ENCODE results near the gene TLNRD1.
A peak's percentile ranks its signal among the peaks of the same experiment; 100 is the strongest.

TLNRD1 gene

DNA sequence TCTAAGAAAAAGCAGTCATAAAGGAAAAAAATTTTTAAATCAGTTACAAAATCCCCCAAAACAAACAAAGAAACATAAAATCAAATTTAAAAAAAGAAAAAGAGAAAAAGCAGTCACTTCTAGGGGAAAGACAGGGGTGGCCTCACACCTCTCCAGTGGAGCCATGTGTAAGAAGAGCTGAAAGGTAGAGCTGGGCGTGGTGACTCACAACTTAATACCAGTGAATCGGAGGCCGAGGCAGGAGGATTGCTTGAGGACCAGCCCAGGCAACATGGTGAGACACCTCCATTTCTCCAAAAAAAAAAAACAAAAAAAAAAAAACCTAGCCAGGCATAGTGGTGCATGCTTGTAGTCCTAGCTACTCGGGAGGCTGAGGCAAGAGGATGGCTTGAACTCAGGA lies 25.8 kb upstream of the TLNRD1 start:
- Histone ChIP-seq H3K27ac (ENCODE audit: low read length) (no peak overlapping the region), H4K20me1 (ENCODE audit: insufficient read depth, low read length) (peaks cover 7% of the 10 kb centered on the region; the same call in 1 of the 2 replicates), H3K27me3 (replicated peaks; ENCODE audit: insufficient read depth, low read length) (no peaks in the 10 kb centered on the region), H3K79me2 (ENCODE audit: low read length) (peaks cover 48% of the 10 kb centered on the region), H3K4me2 (ENCODE audit: low read depth, low read length) (no peak overlapping the region), H3F3A (ENCODE audit: insufficient read depth, low read length) (no peaks in the 10 kb centered on the region; the same call in 1 of the 2 replicates), H3K9me3 (replicated peaks; ENCODE audit: insufficient read depth, low read length) (no peaks in the 10 kb centered on the region), H2AFZ (ENCODE audit: low read length) (no peak overlapping the region), H3K36me3 (replicated peaks; ENCODE audit: insufficient read depth, low read length) (peaks cover 4% of the 10 kb centered on the region; the same call in 1 of the 2 replicates), H3K4me1 (ENCODE audit: low read length) (no peaks in the 10 kb centered on the region), H3K4me3 (ENCODE audit: low read length) (no peak overlapping the region), H3K9ac (ENCODE audit: low read length) (no peak overlapping the region), H3K9me2 (replicated peaks; ENCODE audit: insufficient read depth, low read length) (no peaks in the 10 kb centered on the region)
- no peak for DNase-seq
- TF ChIP-seq EZH2 (optimal IDR thresholded peaks at IDR 0.05; ENCODE audit: low read depth, low read length) = no peak
- TF ChIP-seq EZH2phosphoT487 (IDR thresholded peaks at IDR 0.05; ENCODE audit: low read length) = no peak
- TF ChIP-seq, protein P1, sequence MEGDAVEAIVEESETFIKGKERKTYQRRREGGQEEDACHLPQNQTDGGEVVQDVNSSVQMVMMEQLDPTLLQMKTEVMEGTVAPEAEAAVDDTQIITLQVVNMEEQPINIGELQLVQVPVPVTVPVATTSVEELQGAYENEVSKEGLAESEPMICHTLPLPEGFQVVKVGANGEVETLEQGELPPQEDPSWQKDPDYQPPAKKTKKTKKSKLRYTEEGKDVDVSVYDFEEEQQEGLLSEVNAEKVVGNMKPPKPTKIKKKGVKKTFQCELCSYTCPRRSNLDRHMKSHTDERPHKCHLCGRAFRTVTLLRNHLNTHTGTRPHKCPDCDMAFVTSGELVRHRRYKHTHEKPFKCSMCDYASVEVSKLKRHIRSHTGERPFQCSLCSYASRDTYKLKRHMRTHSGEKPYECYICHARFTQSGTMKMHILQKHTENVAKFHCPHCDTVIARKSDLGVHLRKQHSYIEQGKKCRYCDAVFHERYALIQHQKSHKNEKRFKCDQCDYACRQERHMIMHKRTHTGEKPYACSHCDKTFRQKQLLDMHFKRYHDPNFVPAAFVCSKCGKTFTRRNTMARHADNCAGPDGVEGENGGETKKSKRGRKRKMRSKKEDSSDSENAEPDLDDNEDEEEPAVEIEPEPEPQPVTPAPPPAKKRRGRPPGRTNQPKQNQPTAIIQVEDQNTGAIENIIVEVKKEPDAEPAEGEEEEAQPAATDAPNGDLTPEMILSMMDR (IDR thresholded peaks at IDR 0.05; ENCODE audit: low read length) = no peak

DNA sequence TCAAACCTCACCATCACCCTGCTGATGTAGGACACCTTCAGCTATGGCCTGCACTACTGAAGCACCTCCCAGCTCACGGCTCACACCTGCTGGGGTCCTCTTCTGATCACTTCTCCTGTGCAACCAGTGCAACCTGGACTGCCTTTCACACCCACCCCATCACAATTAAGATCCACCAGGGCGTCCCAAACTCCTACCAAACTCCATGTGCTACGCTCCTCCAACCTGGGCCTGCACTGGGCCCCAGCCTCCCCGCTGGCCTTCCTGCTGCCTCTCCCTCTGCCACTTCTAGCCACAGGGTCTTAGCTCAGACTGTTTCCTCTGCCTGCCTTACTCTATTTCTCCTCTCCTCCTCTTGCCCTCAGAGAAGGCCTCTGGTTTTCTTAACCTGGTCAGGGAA lies 23.9 kb upstream of the TLNRD1 start:
- Histone ChIP-seq H3K27me3 (replicated peaks; ENCODE audit: insufficient read depth, low read length) (no peaks in the 10 kb centered on the region), H4K20me1 (ENCODE audit: insufficient read depth, low read length) (peaks cover 7% of the 10 kb centered on the region; the same call in 1 of the 2 replicates), H3K4me2 (ENCODE audit: low read depth, low read length) (no peak overlapping the region), H3K9me3 (replicated peaks; ENCODE audit: insufficient read depth, low read length) (no peaks in the 10 kb centered on the region), H3K36me3 (replicated peaks; ENCODE audit: insufficient read depth, low read length) (peaks cover 8% of the 10 kb centered on the region; the same call in 1 of the 2 replicates), H3K79me2 (ENCODE audit: low read length) (peaks cover 56% of the 10 kb centered on the region), H3K4me1 (ENCODE audit: low read length) (no peaks in the 10 kb centered on the region), H3F3A (ENCODE audit: insufficient read depth, low read length) (no peaks in the 10 kb centered on the region), H3K9ac (ENCODE audit: low read length) (no peak overlapping the region), H3K27ac (ENCODE audit: low read length) (no peak overlapping the region), H2AFZ (ENCODE audit: low read length) (no peak overlapping the region), H3K9me2 (replicated peaks; ENCODE audit: insufficient read depth, low read length) (no peaks in the 10 kb centered on the region), H3K4me3 (ENCODE audit: low read length) (no peak overlapping the region)
- TF ChIP-seq, protein P1 (IDR thresholded peaks at IDR 0.05; ENCODE audit: low read length) = no peak
- TF ChIP-seq EZH2phosphoT487 (IDR thresholded peaks at IDR 0.05; ENCODE audit: low read length) (no peak), EZH2 (optimal IDR thresholded peaks at IDR 0.05; ENCODE audit: low read depth, low read length) (no peak)
- no peak for DNase-seq

DNA sequence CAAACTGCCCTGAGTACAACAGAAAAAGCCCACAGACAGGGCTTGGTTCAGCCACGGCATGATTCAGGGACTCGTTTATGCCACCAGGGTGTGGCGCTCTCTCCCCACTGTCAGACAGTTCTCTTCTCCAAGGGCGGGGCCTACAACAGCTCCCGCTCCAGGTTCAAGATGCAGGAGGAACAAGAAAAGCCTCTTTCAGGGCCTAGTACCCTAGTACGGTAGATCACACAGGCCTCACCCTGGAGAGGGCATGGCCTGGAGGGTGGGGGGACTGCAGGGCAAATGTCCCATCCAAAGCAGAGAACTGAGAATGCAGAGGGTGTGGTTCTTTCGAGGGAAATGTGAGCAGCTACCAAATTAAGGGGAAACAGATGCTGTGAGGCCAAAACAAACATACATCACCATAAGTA lies 23.1 kb upstream of the TLNRD1 start:
- H3K27ac ChIP-seq (ENCODE audit: low read length) = no peak overlapping the region

More for the DNA sequence above, 23.1 kb upstream of the TLNRD1 start:
- H3F3A ChIP-seq (ENCODE audit: insufficient read depth, low read length) = no peaks in the 10 kb centered on the region
- H3K4me2 ChIP-seq (ENCODE audit: low read depth, low read length) = no peak overlapping the region
- H3K36me3 ChIP-seq (replicated peaks; ENCODE audit: insufficient read depth, low read length) = peaks cover 8% of the 10 kb centered on the region; the same call in 1 of the 2 replicates
- H2AFZ ChIP-seq (ENCODE audit: low read length) = no peak overlapping the region
- no peak overlapping the region for H3K4me3 ChIP-seq (ENCODE audit: low read length)
- H3K27me3 ChIP-seq (replicated peaks; ENCODE audit: insufficient read depth, low read length) = no peaks in the 10 kb centered on the region
- no peaks in the 10 kb centered on the region for H3K9me2 ChIP-seq (replicated peaks; ENCODE audit: insufficient read depth, low read length)
- peaks cover 7% of the 10 kb centered on the region; the same call in 1 of the 2 replicates for H4K20me1 ChIP-seq (ENCODE audit: insufficient read depth, low read length)
- H3K4me1 ChIP-seq (ENCODE audit: low read length) = no peaks in the 10 kb centered on the region
- no peak for TF ChIP-seq EZH2 (optimal IDR thresholded peaks at IDR 0.05; ENCODE audit: low read depth, low read length)
- TF ChIP-seq, protein P1 (IDR thresholded peaks at IDR 0.05; ENCODE audit: low read length) = peak; percentile 60
- peaks cover 64% of the 10 kb centered on the region for H3K79me2 ChIP-seq (ENCODE audit: low read length)
- H3K9me3 ChIP-seq (replicated peaks; ENCODE audit: insufficient read depth, low read length) = no peaks in the 10 kb centered on the region
- H3K9ac ChIP-seq (ENCODE audit: low read length) = no peak overlapping the region
- peak; percentile 50 for DNase-seq
